ENCODE data around the gene THYN1.
A peak's percentile ranks its signal among the peaks of the same experiment; 100 is the strongest.

THYN1 gene

DNA sequence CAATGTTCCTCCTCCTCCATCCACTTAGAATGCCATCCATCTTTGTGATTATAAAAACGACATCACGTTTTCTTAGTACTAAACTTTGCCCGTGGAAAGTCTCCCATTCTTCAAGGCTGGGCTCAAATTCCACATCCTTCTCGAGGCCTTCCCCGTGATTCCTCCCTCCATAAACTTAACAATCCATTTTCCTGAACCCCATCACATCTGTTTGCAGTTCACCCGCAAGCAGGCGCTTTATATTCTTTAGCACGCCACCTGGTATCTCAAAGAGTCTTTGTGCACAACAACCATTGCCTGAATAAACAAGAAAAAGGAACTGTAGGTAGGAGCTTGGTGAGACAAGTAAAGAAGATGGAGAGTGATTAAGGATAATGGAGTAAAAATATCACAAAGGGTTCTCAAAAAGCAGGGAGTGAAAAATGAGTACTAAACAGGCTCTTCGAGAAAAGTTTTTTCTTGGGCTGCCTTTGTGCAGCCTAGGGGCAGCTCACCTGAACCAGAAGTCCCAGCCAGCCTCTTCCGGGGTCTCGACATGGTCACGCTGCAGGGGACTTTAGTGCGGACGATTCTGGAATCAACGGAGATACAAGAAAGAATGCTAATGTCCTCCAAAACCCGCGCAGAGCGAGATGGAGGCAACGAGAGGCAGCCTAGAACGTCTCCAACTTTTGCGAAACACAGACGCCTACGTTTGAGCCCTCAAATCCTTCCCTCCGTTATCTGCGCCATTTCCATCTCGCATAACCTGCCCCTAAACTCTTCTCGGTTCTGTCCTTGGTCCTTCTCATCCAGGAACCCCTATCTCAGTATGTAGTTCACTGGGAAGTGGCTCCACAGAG is 585 bp downstream of the THYN1 start:
- intact Hi-C loops (cut with DNase I): loop anchor here (2.0 kb wide), 1 partner anchor 28 kb away; the partner anchor contains the start of gene VPS26B
- peak in 2 of 10 donors; percentile 34 to 86 for DNase-seq

DNA sequence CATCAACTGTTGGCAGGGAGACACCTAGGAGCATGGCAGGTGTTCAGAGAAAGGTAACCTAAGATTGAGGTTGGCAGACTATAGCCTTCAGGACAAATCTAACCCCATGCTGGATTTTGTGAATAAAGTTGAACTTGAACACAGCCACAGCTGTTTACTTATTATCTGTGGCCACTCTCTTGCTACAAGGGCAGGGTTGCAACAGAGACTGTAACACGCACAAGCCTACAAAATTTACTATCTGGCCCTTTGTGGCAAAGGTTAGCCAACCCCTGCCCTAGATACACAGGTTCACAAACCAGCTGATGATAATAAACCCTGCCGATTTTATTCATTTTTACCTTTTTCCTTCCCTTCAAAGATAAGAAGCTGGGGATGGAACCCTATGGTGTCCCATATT is 2.5 kb downstream of the THYN1 start:
- no peak for DNase-seq
- intact Hi-C loops (cut with DNase I): no loop called here

DNA sequence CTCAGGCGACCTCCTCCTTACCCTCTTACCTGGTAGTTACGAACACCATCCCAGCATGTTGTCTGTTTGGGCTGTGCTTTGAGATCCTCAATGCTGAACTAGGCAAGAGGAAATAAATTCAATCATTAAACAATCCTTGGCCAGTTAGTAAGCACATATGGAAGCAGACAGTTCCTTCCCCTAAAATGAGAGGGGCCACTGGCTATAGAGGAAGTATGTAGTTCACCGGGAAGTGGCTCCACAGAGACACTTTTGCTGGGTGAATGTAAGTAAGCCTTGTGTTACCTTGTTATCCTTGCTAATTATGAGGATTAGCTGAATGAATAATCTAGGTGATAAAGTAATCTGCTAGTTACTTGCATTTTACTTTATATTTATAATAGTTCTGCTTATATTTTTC is 2.9 kb downstream of the THYN1 start:
- DNase-seq: no peak
- intact Hi-C loops (cut with DNase I): no loop called here

DNA sequence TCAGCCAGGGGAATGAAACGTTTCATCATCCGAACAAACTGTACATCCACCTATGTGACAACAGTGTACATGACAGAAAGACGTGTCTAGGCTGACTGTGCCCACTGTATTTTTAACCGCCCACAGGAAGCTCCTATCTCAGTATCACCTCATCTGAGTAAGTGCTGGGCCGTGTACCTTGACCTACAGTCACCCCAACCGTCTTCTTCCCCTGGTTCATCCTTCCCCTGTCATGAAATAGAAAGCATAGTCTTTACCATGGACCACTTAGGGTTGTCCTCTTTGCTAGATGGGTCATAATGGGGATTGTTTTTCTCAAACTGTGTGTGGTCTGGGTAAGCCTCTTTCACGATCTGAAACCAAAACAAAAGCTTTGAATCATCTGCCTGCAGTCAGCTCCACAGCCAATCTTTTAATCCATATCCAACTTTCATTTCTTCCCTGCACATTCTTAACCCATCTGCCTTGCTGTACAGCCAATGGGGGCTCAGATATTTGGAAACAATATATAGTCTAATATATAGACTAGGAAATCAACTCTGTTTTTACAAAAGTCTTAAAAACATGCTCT is 4.2 kb downstream of the THYN1 start:
- no peak for DNase-seq
- intact Hi-C loops (cut with DNase I): no loop called here

DNA sequence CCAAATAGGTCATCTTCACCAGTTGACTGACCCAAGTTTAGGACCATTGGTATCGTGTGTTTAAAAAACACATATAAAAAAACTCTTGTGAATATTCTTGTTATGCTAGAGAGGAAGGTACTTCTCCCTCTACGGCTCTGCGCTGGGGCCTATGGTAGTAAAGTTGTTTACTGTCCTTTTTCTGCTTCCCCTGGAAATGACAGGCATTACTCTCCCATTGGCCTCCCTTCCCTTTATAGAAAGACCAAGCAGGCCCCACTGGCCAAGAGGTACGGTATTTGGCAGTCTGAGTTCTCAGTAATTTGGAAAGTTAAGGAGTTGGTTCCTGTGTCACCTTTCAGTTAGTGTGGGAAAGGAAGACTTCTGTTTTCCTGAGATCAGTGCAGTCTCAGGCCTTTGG is 6.5 kb downstream of the THYN1 start:
- DNase-seq: no peak
- intact Hi-C loops (cut with DNase I): no loop called here

DNA sequence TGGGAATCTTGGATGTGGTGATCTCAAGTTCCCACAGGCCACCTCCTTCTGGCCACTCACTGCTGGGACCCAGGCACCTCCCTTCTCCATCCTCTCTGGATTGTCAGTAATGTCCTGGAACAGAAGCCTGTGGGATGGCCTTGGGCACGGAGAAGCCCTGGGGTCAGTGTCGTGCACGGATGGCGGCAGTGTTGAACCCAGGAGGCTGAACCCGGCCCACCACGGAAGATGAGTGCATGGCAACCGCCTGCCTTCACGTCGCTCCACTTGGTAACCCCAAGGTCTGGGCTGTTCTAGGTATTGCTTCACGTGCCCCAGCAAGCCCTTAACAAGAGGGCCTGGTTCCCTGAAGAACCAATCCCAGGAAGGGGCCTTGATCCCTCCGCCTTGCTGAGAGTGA is 7.1 kb downstream of the THYN1 start:
- intact Hi-C loops (cut with DNase I): no loop called here

DNA sequence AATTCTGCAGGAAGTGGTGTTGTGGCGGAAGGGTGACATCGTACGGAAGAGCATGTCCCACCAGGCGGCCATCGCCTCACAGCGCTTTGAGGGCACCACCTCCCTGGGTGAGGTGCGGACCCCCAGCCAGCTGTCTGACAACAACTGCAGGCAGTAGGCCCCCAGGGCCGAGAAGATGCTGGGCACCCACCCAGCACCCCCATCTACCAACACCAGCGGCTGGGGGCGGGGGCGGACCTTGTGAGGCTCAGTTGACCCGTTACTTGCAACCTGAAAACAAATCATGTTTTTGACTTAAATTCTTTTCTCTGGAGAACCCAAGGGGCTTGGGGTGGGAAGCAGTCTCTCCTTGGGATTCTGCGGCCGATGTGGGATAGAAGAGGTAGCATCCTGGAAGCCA is 7.7 kb downstream of the THYN1 start:
- DNase-seq: peak in 1 of 10 donors; percentile 84
- intact Hi-C loops (cut with DNase I): no loop called here

More for the DNA sequence above, 7.1 kb downstream of the THYN1 start:
- no peak for DNase-seq

DNA sequence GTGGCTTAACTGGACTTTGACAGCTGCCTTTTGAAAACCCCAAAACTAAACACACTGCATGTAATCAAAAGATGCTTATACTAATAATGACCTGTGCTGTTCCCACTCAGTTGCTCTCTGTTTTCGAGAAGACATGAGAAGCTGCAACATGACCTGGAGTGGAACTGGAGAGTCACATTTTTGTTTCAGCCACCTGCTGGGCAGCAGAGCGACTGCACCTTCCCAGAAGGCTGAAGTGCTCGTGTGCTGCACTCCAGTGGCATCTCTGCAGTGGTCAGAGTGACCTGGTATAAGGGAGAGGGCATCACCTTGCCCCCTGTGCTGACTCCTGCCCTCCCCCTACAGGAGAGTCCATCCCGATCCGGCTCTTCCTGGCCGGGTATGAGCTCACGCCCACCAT is 8.6 kb downstream of the THYN1 start:
- DNase-seq: no peak
- intact Hi-C loops (cut with DNase I): no loop called here

DNA sequence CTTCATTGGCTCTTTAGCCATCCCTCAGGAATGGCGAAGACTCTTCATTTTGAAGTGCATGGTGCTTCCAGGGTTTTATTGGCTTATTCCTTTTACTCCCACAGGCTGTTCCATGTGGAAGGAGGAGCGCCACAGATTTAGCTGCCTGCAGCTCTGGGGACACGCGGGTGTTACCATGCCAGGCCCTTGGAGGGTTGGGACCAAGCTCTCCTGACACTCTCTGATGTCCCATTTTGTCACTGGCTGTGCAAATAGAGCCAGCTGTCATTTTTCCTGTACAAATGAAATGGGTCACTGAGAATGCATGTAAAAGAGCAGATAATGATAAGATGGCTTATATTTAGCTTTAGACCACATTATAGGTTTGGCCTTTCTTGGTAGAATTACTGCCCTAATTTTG is 9.2 kb downstream of the THYN1 start:
- no peak for DNase-seq
- intact Hi-C loops (cut with DNase I): no loop called here

DNA sequence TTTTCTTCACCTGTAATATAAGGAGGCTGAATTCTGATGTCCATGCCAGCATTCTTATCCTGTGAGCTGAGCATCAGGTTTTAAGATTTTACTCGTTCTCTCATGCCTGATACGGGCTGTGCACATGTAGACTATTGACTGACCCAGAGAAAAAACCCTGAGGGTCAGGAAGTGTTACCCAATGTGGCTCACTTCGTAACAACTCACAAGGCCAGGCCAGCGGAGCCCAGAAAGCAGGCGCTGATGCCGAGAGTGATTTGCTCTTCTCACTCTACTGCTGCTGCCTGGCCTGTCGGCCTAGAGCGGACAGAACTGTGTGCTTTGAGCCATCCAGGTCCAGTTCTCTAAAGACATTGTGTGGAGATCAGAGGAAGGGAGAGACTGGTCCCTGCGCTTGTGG is 10.8 kb downstream of the THYN1 start:
- no peak for DNase-seq
- intact Hi-C loops (cut with DNase I): no loop called here

DNA sequence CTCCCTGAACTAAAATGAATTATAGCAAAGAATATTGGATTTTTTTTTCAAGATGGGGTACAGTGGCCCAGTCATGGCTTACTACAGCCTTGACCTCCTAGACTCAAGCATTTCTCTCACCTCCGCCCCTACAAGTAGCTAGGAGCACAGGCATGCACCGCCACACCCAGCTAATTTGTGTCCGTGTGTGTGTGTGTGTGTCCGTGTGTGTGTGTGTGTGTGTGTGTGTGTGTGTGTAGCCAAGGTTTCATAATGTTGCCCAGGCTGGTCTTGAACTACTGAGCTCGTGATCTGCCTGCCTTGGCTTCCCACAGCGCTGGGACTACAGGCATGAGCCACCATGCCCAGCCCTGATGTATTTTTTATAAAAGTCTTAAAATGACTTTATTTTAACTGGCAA is 12.6 kb downstream of the THYN1 start:
- intact Hi-C loops (cut with DNase I): no loop called here
- DNase-seq: no peak

DNA sequence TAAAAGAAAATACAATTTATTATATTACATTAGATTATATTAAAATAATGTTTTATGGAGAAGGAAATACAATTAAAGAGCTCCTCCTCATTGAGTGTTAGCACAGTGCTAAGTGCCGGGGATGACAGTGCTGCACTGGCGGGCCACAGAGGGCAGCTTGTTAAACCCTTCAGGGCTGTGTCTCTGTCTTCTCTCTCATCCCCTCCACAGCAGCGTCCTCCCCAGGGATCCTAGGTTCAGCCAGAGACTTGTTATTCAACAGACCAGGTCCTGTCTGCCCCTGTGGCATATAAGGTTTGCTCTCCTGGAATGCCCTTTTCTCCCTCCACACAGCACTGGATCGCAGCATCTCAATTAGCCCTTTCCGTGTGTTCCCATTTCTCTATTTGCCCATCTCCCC is 14.2 kb downstream of the THYN1 start:
- intact Hi-C loops (cut with DNase I): no loop called here
- DNase-seq: no peak

DNA sequence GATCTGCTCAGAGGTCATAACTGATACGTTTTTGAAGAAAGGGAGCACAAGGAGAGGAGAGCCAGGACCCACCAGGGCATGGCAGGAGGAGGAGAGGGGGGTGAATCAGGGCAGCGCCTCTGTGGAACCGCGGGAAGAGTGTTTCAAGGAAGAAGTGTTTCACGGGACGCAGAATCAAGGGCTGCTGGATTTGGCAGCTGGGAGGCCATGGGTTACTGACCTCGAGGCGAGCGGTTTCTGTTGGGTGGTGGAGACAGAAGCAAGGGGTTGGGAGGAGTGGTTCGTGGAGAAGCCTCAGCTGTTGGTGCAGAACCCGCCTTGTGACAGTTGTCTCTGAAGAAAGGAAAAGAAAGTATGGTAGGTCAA is 15.6 kb downstream of the THYN1 start:
- intact Hi-C loops (cut with DNase I): no loop called here
- no peak for DNase-seq

DNA sequence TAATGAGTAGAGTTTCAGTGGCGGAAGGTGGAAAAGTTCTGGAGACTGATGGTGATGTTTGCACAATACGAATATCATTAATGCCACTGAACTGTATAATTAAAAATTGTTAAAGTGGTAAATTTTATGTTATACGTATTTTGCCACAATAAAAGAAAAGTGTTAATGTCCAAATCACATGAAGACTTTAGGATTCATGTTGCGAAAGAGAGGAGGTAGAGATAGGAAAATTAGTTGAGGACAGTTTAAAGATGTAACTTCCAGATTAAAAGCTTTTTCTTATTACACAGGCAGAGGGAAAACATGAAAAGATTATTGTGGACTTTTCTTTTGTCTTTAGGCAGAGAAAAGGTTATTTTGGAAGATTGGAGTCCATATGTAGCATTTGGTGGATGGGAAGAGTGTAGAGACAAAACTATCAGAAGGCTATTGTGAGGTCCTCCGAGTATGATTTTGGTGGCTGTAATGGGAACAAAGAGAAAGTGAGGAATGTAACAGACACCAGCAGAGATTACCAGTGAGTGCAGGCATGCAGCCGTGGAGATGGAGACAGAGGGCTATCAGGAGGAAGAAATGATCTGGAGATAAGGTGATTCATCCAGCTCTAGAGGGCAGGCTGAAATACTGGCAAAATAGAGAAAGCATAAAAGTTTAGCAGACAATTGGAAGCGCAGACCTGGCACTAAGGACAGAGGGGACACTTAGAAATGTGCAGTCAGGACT is 16.2 kb downstream of the THYN1 start:
- DNase-seq: no peak
- intact Hi-C loops (cut with DNase I): no loop called here

DNA sequence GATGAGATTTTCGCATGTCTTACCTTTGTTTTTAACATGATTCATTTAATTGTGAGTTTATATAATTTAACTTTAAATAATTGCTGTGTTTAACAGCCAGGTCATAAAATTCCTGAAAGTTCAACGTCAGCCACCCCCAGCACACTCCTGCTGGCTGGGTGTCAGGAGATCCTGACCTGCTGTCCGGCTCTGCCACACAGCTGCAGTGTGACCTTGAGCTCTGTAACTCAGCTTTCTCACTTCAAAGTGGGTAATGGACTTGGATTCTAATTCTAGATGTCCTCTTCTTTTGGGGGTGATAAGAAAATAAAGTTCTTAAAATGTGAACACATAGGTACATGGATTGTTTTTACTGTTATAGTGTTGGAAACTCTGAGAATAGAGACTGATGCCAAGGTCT is 17.8 kb downstream of the THYN1 start:
- intact Hi-C loops (cut with DNase I): no loop called here
- DNase-seq: no peak

DNA sequence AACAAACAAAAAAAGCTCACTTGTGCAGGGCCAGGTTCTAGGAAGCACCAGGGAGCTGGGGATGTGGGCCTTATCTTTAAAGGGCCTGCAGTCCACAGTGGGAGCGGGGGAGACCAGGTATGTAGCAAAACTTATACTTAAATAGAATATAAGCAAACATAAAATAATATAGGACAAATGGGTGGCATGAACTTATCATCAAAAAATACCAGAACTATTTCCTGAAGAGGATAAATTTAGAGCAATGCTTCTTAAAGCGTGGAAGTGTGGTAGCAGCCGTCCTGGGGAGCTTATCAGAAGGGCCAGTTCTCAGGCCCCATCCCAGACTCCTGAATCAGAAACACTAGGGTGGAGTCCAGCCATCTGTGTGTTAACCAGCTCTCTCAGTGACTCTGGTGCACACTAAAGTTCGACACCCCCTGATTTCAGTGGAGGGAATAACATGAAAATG is 19.4 kb downstream of the THYN1 start:
- no peak for DNase-seq
- intact Hi-C loops (cut with DNase I): no loop called here

DNA sequence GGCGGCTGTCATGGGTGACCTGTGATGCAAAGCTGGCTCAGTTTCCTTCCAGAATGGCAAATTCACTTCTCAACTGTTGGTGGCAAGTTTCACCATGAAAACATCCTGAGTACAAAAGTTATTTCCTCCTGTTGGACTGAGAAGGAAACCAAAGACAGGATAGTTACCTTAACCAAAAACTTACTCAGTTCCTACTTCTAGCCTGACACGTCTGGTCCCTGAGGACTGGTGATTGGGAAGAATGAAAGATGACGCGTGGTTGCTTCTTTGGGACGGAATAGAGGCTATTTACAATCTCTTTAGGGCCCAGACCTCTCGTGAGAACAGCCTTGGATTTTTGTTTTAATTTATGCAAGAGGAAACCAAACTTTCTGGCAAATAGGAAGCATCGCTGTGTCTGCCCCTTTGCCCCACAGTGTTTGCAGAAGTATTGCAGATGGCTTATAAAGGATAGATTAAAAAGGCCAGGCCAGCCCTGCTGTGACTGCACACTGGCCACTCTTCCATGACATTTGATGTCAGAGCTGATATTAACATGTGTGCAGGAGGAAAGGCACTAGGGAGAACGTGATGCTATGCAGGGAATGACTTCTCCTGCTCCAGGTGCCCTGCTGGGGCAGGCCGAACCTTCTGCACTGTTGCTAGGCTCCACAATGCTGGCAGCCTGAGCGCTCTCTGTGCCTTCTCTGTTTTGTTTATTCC is 21.0 kb downstream of the THYN1 start:
- intact Hi-C loops (cut with DNase I): no loop called here
- no peak for DNase-seq

DNA sequence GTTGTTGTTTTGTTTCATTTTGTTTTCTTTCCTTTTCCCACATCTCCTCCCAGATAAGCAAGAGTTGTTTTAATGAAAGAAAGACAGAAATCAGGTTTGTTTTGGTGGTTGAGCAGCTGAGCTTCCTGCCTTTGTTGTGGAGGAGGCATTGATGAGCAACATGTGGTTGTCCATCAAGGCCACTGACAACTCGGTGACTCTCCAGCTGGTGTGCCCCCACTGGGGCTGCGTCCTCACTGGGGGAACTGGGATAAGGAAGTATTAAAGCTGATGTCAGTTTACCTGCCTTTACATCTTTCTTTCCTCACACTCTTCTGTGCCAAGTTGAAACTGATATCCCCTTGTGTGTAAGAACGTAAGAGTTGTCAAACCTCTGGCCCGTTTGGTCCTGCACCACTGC is 22.8 kb downstream of the THYN1 start:
- no peak for DNase-seq
- intact Hi-C loops (cut with DNase I): no loop called here

DNA sequence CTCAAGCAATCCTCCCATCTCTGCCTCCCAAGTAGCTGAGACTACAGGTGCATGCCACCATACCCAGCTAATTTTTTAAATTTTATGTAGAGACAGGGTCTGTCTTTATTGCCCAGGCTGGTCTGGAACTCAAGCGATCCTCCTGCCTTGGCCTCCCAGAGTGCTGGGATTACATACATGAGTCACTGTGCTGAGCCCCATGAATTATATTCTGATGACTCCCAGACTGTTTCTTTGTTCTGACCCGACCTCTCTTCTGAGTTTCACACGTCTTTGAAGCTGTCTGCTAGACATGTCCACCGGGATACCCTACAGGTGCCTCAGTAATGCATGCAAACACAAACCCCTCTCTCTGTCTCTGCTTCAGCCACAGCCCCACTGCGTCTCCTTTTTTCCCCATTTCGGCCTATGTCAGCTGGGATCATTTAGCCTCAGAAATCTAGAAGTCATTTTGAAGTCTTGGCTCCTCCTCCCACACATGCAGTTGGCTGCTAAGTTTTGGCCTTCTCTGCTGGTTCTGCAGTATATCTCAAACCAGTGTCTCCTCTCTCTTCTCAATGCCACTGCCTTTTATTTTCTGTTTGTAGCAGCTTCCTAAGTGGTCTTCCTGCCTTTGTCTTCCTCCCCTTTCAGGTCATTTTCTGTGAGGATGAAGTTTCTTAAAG is 23.9 kb downstream of the THYN1 start:
- no peak for DNase-seq
- intact Hi-C loops (cut with DNase I): loop anchor here (10.0 kb wide), 2 partner anchors 174 to 294 kb away; no protein-coding TSS in a partner anchor

DNA sequence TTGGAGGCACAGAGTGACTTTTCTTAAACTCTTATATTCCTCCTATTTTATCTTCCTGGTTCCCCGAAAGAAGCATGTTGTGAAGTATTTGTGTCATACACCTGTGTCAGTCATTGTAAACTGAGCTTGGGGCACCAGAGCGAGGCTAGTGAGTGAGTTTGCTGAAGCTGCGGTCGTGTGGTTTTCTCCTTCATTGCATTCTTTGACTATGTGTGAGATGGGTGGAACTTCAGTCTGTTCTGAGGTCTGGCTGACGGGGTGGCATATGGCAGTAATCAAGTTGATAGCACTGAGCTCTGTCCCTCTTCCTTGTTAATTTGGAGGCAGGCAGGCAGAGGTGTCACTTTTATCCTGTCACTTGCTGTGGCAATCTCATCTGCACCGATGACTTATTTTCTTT is 24.5 kb downstream of the THYN1 start:
- no peak for DNase-seq
- intact Hi-C loops (cut with DNase I): loop anchor here (10.0 kb wide), 2 partner anchors 174 to 294 kb away; no protein-coding TSS in a partner anchor

Data from posterior cingulate gyrus (tissue), 11 donors.